ENCODE results near the gene LRMDA. TPM values are rescaled to one million over a fixed set of nuclear protein-coding genes. Genes with fewer than 3 reads are reported as not detected.

The LRMDA gene
- total RNA-seq, 2 experiments from 2014 or later, result not detected

GRCh38 chr10:76297780-76298281, 866.4 kb downstream of the LRMDA start:
- Mint-ChIP-seq H3K4me1 (no peaks in the 10 kb centered on the region), H3K4me3 (no peak overlapping the region), H3K27ac (no peak overlapping the region), H3K9me3 (peaks cover 1% of the 10 kb centered on the region), H3K27me3 (no peaks in the 10 kb centered on the region), H3K36me3 (no peaks in the 10 kb centered on the region)
- ATAC-seq (ENCODE audit: low read depth), result no peak
- POLR2A ChIA-PET, result no interaction called here
- no peak for DNase-seq

DNA sequence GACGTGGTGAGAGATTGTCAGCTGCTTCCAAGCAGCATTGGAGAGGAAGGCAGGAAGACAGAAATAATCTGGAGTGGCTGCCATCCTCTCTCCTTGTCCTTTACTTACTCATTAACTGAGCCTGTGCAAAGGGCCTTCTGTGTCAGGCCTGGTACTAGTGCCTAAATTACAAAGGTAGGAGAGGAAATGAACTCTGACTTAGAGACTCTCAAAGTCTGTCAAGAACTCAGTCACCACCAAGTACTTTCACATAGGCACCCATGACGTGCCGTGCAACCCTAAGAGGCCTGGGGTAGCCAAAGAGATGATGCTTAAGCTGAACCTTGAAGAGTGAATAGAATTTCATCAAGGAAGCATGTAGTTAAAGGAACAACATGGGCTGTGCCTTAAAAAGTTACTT, 866.9 kb downstream of the LRMDA start:
- no peak overlapping the region for H3K27ac Mint-ChIP-seq
- POLR2A ChIA-PET, result no interaction called here
- no peak overlapping the region for H3K4me3 Mint-ChIP-seq
- DNase-seq, result no peak
- ATAC-seq (ENCODE audit: low read depth), result no peak
- no peaks in the 10 kb centered on the region for H3K27me3 Mint-ChIP-seq
- peaks cover 1% of the 10 kb centered on the region for H3K9me3 Mint-ChIP-seq
- H3K4me1 Mint-ChIP-seq, result no peaks in the 10 kb centered on the region
- no peaks in the 10 kb centered on the region for H3K36me3 Mint-ChIP-seq

DNA sequence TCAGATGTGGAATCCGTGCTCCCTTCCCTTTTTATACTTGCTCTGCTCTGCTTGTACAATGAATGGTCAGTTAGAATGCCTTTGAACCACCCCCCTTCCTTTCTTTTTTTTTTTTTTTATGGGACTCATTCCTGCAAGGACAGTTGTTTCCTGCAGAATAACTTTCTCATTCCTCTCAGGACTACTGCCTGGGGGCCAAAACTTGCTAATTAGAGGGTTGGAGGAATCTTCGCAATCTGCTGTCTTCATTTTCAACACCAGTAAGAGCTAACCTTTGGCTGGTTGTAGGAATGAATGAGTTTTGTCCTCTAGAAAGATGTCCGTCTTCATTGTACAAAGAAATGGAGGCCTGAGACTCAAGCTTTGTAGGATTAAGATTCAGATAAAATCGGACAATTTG, 868.1 kb downstream of the LRMDA start:
- H3K27ac Mint-ChIP-seq, result no peak overlapping the region
- peaks cover 1% of the 10 kb centered on the region for H3K9me3 Mint-ChIP-seq
- ATAC-seq (ENCODE audit: low read depth) (no peak), DNase-seq (no peak)
- no peaks in the 10 kb centered on the region for H3K36me3 Mint-ChIP-seq
- POLR2A ChIA-PET, result no interaction called here
- H3K4me3 Mint-ChIP-seq, result no peak overlapping the region
- H3K27me3 Mint-ChIP-seq, result no peaks in the 10 kb centered on the region
- H3K4me1 Mint-ChIP-seq, result no peaks in the 10 kb centered on the region

DNA sequence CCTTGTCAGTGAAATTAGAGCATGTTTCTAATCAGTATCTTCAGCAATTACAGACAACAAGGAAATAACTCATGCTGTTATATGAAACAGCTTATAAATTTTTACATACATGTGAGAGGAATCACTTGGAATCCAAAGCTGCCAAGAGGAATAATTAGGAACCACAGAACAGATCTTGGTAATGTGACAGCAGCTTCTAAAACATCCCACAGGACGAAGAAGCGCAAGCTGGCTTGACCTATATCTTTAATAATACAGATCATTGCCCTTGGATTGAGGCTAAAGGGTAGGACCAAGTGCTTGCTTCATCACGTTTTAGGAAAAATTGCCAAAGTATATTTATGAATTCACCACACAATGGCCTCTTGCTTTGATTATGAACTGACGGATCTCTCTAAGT, 869.8 kb downstream of the LRMDA start:
- DNase-seq (no peak), ATAC-seq (ENCODE audit: low read depth) (no peak)
- Mint-ChIP-seq H3K4me1 (no peaks in the 10 kb centered on the region), H3K4me3 (no peak overlapping the region), H3K27ac (no peak overlapping the region), H3K27me3 (no peaks in the 10 kb centered on the region), H3K36me3 (no peaks in the 10 kb centered on the region), H3K9me3 (peaks cover 1% of the 10 kb centered on the region)
- POLR2A ChIA-PET, result no interaction called here

GRCh38 chr10:76301950-76302349, 870.5 kb downstream of the LRMDA start:
- Mint-ChIP-seq H3K36me3 (no peaks in the 10 kb centered on the region), H3K9me3 (peaks cover 1% of the 10 kb centered on the region), H3K27ac (peak overlapping the region; percentile 37), H3K4me3 (no peak overlapping the region), H3K4me1 (no peaks in the 10 kb centered on the region), H3K27me3 (no peaks in the 10 kb centered on the region)
- ATAC-seq (ENCODE audit: low read depth) (no peak), DNase-seq (no peak)
- POLR2A ChIA-PET, result no interaction called here

DNA sequence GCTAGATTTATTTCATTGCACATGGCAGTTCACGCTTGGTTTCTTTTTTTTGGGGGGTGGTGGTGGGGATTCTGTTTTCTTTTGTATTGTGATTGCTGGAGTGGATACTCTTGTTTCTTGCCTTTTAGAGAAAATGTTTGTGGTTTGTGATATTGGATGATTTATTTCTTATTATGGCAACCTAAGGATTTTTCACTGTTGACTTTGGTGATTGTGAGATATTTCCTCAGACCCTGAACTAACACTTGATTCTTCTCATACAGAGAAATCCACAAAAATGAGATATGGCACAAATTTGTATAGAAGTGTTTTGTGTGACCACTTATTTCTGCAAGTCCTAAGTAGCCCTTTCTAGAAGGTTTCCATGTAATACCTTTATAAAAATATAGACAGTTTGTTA, 871.1 kb downstream of the LRMDA start:
- no peak overlapping the region for H3K27ac Mint-ChIP-seq

DNA sequence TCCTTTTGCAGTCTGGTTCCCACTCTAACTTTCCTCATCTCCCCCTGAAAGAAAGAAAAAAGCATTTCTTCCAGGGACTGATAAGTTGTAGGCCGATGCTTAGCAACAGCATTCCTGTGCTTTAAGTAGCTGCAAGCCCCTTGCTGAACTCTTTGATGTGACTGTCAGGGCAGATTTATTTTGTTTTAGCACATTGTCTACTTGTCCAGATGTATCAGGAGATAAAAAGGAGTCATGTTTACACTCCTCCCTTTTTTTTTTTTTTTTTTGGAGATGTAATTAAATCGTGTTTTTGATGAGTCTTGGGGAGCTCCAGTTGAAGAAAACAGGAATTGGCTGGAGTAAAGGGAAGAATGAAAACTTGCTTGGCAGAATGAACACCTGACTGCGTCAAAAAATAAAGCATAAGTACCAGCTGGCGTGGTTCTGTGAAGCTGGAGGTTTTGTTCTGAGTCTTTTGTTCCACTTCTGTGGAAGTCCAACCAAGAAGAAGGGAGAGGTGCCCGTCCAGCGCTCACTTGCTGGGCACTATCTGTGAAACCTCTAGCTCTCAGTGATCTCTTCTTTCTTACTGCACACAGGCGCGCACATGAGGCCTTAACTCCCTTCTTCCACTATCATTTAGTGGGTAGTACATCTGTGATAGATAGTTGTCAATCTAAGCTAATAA, 871.7 kb downstream of the LRMDA start:
- no peaks in the 10 kb centered on the region for H3K4me1 Mint-ChIP-seq
- H3K9me3 Mint-ChIP-seq, result peaks cover 1% of the 10 kb centered on the region
- H3K4me3 Mint-ChIP-seq, result no peak overlapping the region
- H3K27me3 Mint-ChIP-seq, result no peaks in the 10 kb centered on the region
- DNase-seq (no peak), ATAC-seq (ENCODE audit: low read depth) (no peak)
- POLR2A ChIA-PET, result interaction anchor here (0.6 kb wide), 1 partner anchor 365 kb away, joined by 3 read pairs; no protein-coding TSS in a partner anchor
- H3K27ac Mint-ChIP-seq, result no peak overlapping the region
- H3K36me3 Mint-ChIP-seq, result no peaks in the 10 kb centered on the region

More for the DNA sequence above, 871.1 kb downstream of the LRMDA start:
- no peak for DNase-seq
- H3K36me3 Mint-ChIP-seq, result no peaks in the 10 kb centered on the region
- H3K9me3 Mint-ChIP-seq, result peaks cover 1% of the 10 kb centered on the region
- H3K4me1 Mint-ChIP-seq, result no peaks in the 10 kb centered on the region
- no peaks in the 10 kb centered on the region for H3K27me3 Mint-ChIP-seq
- POLR2A ChIA-PET, result no interaction called here
- H3K4me3 Mint-ChIP-seq, result no peak overlapping the region
- no peak for ATAC-seq (ENCODE audit: low read depth)

DNA sequence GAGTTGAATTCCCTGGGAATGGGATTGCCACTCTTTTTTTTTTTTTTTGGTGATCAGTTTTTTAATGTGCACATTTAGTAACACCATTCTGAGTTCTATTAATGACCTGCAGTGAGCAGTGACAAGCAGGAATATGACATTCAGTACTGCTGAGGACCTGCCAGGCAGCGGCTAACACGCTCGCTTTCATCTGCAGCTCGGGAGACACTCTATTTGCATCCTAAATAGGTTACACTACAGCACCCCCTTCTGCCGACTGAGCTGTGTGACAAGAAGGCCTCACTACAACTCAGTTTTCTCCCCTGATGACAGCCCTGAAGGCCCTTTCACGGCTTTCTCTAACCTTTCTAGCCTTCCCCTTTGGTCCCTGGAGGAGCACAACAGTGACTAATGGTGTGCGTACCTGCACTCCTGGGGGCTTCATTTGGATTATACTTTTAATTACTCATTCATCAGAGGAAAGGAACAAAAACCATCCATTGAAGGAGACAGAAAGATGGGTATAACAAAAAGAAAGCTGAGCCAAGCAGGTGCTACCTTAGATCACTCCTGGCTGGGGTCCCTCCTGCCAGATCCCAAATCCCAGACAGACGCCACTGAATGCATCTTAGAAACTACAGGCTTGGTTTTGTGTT, 872.4 kb downstream of the LRMDA start:
- Mint-ChIP-seq H3K27ac (no peak overlapping the region), H3K4me1 (no peaks in the 10 kb centered on the region), H3K4me3 (no peak overlapping the region), H3K36me3 (no peaks in the 10 kb centered on the region), H3K27me3 (no peaks in the 10 kb centered on the region), H3K9me3 (peaks cover 1% of the 10 kb centered on the region)
- DNase-seq (no peak), ATAC-seq (ENCODE audit: low read depth) (no peak)
- POLR2A ChIA-PET, result interaction anchor here (0.6 kb wide), 1 partner anchor 365 kb away, joined by 3 read pairs; no protein-coding TSS in a partner anchor

DNA sequence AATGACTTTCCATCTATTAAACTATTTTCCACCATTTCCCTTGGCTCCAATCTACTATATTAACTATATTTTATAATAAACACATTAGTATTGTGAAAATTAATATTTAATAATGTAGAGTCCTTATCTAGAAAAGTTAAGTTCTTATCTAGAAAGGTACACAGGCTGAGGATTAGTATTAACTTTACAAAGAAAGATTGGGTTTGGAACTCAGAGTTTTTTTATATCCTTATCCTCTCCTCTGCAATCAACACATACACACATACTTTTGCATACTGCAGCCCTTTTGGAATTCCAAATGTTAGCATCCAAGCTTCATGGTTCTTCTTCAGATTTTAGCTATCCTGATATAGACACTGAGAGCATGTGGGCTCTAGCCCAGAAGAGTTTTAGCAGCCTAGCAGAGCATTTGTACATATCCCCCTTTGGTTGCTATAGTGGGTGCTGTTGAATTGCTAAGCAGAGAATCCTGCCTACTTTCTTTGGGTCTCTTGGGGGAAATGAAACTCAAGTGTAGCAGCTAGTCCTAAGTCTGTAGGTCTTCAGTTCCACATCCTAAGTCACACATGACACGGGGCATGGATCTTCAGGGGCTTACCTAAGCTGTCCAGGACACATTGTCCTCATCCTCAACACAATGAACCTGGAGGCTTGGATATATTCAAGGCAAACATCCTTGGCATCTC, 874.6 kb downstream of the LRMDA start:
- ATAC-seq (ENCODE audit: low read depth), result no peak
- POLR2A ChIA-PET, result no interaction called here
- H3K27ac Mint-ChIP-seq, result no peak overlapping the region

DNA sequence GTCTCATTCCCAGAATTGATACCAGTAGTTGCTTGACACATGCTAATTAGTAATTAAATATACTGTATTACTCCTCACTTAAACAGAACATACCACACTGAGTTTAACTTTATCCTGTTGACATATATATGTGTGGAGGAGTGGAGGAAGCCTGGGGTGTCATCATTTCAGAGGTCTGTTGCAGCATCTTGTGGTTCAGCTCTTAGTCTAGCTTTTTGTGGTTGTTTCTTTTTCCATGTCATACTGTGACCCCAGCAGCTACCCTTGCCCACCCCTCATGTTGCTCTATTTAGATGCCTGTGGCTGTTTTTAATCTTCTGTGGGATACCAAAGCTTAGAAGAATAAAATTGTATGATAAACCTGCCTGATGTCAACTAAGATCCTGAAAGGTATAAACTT, 875.4 kb downstream of the LRMDA start:
- Mint-ChIP-seq H3K27ac (no peak overlapping the region), H3K4me3 (no peak overlapping the region), H3K36me3 (no peaks in the 10 kb centered on the region), H3K4me1 (no peaks in the 10 kb centered on the region), H3K27me3 (no peaks in the 10 kb centered on the region), H3K9me3 (no peaks in the 10 kb centered on the region)
- ATAC-seq (ENCODE audit: low read depth), result no peak
- POLR2A ChIA-PET, result no interaction called here
- DNase-seq, result no peak

More for the DNA sequence above, 874.6 kb downstream of the LRMDA start:
- H3K27me3 Mint-ChIP-seq, result no peaks in the 10 kb centered on the region
- H3K36me3 Mint-ChIP-seq, result no peaks in the 10 kb centered on the region
- H3K9me3 Mint-ChIP-seq, result no peaks in the 10 kb centered on the region
- no peak for DNase-seq
- no peak overlapping the region for H3K4me3 Mint-ChIP-seq
- no peaks in the 10 kb centered on the region for H3K4me1 Mint-ChIP-seq

GRCh38 chr10:76309070-76309469, 877.6 kb downstream of the LRMDA start:
- H3K36me3 Mint-ChIP-seq, result no peaks in the 10 kb centered on the region
- POLR2A ChIA-PET, result no interaction called here
- no peak overlapping the region for H3K4me3 Mint-ChIP-seq
- H3K9me3 Mint-ChIP-seq, result no peaks in the 10 kb centered on the region
- H3K27me3 Mint-ChIP-seq, result no peaks in the 10 kb centered on the region
- no peak overlapping the region for H3K27ac Mint-ChIP-seq
- DNase-seq (no peak), ATAC-seq (ENCODE audit: low read depth) (no peak)
- no peaks in the 10 kb centered on the region for H3K4me1 Mint-ChIP-seq

DNA sequence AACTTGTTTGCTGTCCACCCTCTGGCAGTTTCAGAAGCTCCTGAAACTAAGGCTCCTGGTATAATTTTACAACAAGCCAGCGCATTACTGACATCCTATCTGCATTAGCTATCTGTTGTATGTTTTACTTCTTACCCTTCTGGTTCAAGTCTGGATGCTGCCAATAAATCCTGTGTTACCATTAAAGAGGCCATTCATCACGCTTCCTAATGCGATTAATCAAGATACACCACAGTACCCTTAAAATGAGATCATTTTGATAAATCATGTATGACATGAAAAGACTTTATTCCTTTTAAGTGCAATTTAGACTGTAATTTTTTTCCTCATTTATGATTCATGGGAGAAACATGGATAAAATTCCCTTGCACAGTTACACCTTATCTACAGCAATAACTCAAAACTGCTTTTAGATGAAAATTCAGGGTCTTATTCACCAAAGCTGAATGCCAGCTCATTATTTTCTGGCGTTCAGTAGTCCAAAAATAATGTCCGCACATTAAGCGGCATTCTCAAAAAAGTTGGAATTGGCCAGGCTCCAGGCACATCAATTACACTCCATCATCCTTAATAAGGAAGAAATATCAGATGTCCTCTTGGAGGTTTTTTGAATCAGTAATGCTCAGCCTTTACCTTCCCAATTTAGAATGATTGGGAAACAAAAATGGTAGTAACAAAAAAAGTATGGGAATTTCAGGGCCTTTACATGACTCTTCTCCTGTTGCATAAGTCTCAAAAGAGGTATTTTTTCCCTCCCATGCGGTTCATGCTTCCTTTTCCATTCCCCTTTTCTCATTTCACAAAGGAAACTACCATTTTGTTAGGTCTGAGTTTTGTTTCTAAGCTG, 878.5 kb downstream of the LRMDA start:
- Mint-ChIP-seq H3K27me3 (no peaks in the 10 kb centered on the region), H3K4me1 (no peaks in the 10 kb centered on the region), H3K36me3 (no peaks in the 10 kb centered on the region), H3K27ac (no peak overlapping the region), H3K4me3 (no peak overlapping the region), H3K9me3 (no peaks in the 10 kb centered on the region)
- DNase-seq, result no peak
- ATAC-seq (ENCODE audit: low read depth), result no peak
- POLR2A ChIA-PET, result no interaction called here

DNA sequence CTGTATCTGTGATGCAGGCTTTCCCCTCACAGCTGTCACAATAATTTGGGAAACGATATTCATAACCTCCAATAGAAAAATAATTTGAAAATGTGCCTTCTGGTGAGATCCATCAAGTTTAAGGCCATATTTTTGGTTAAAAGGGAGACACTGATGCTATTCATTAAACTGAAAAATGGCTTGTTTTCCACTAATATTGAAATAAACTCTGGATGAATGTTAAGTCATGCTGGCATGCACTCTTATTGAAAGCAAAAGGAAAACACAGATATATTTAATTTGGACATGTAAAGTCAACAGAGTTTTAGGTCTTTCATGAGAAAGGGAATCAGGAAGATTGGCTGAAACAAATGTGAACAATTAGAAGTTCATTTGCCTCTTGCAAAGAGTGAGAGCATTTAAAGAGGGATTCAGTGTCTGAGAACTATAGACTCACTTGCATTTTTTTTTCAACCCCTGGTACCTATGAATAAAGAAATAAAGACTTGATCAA, 879.2 kb downstream of the LRMDA start:
- POLR2A ChIA-PET, result no interaction called here
- Mint-ChIP-seq H3K27me3 (no peaks in the 10 kb centered on the region), H3K4me3 (no peak overlapping the region), H3K9me3 (no peaks in the 10 kb centered on the region), H3K4me1 (no peaks in the 10 kb centered on the region), H3K36me3 (no peaks in the 10 kb centered on the region), H3K27ac (no peak overlapping the region)
- DNase-seq, result no peak
- no peak for ATAC-seq (ENCODE audit: low read depth)
